GM19328 (cell line): Measurements from ENCODE around the gene NAP1L1.

Experiments used
- ATAC-seq: cut with Tn5 transposase; IDR thresholded peaks from one replicate; pipeline ENCODE4 v1.9.1; 2021; ENCODE audit warnings: mild to moderate bottlenecking, moderate library complexity; ENCODE audit not compliant: unreplicated experiment

NAP1L1 gene

DNA sequence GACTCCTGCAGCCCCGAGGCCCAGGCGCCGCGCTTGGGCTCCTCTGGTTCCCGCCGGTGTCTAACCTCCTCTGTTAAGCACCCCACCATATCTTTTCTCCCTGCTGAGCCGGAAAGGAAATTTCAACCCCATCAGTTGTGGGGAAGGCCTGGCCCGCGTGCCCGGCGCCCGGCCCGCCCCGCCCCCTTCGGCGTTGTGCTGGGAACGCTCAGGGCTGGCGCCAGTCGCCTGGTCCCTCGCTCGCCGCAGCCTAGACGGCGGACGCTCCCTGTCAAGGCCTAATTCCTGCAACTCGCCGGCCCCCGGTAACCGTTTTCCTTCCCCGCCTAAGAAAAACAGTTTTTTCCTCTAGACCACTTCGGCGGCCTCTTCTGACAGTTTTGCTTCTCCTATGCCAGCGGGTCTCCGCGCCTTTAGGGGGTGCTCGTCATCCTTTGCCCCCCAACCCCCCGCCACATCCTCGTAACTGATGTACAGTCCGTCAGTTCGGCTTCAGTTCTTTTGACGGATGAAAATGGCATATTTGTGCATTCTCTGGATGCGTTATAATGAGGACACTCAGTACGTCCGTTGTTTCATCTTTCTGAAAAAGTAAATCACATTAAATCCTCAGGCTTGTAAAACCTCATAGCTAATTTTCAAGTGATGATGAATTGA is 506 bp upstream of the NAP1L1 start:
- peak; percentile 48 for ATAC-seq

DNA sequence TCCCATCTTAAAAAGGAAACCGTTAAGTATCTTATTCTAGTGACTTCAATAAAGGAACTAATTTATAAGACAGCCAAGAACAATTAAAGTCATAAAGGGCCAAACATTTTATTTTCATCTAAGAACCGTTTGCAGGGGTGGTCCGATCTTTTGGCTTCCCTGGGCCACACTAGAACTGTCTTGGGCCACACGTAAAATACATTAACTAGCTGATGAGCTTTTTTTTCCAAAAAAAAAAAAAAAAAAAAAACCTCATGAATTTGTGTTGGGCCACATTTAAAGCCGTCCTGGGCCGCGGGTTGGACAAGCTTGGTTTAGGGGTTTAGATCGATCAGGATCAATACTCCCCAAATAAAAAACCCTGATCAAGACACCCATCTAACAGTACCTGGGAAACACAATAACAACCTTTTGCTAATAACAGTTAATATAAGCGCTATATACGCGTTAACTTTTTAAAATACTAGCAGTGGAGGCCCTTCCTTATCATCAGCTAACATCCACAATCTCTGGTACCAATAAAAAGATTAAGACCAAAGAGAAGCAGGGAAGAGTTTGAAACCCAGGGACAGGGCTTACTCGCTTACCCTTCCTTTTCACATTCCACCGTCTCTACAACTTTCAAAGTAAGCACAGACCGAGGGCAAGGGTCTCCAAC is 1.1 kb downstream of the NAP1L1 start:
- ATAC-seq = no peak

DNA sequence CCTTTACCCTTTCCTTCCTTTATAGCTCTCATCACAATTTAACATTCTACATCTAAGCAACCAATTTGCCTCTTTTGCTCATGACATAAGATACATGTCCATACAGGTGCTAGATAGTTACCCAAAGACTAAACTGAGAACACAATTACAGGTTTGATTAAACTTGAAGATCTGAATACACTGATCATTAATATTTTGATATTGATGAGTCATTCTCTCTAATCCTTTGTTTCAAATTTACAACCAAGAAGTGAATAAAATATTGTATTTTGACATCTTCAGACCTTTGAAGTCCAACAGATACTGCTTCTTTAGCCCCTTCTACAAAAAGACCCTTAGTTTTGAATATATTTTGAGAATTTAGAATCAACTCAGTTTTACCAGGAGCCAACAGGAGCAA is 2.6 kb downstream of the NAP1L1 start:
- ATAC-seq = no peak

DNA sequence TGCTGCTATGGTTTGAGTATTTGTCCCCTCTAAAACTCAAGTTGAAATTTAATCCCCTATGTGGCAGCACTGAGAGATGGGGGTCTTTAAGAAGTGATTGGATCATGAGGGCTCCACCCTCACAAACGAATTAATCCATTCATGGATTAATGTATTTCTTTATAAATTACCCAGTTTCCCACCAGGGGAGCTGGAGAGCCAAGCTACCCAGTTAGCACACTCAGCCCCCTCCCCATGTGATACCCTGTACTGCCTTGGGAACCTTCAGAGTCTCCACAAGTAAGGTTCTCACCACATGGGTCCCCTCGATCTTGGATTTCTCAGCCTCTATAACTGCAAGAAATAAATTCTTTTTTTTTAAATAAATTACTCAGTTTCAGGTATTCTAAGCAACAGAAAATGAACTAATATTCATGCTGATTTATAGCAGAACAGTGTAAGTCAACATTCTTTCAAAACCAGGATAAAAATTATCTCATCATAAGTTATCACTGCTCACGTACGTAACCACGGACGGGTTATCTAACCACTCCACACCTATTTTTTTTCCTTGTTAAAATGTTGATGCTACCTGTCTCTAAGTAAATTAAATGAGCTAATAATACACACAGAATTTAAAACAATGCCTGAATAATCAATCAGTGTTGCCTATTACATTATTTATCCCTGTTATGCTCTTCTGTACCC is 3.6 kb downstream of the NAP1L1 start:
- ATAC-seq = no peak

DNA sequence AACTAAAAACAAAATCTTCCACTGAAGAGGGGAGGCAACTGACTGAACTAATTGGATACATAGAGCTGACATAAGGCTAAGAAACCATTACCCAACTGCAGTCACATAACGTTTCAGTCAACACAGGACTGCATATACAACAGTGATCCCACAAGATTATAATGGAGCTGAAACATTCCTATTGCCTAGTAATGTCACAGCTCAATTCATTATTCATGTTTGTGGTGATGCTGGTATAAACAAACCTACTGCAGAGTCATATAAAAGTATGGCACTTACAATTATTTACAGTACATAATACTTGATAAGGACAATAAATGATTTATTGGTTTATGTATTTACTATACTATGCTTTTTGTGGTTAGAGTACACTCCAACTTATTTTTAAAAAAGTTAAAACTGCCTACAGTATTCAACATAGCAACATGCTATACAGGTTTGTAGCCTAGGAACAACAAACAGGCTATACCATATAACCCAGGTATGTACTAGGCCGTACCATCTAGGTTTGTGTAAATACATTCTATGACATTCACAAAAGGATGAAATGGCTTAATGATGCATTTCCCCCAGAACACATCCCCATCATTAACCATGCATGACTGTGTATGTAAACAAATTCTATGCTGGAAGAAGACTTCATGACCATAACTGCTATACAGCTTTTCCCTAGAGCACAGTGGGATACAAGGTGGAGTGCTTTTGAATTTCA is 4.3 kb downstream of the NAP1L1 start:
- no peak for ATAC-seq

DNA sequence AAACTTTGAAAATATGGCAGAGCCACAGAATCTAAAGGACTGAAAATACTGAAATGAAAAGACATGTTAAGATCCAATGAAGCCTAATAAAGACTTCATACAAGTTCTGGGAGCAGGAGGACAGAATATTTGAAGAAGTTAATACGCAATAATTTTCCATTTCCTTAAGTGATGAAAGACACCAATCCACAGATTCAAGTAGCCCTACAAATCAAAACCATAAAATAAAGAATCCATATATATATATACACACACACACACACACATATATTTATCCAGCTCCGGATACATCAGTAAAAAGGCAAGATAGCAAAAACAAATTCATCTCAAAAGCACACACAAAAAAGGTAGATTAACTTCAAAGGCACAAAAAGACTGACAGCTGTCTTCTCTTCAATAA is 5.7 kb downstream of the NAP1L1 start:
- ATAC-seq = no peak

DNA sequence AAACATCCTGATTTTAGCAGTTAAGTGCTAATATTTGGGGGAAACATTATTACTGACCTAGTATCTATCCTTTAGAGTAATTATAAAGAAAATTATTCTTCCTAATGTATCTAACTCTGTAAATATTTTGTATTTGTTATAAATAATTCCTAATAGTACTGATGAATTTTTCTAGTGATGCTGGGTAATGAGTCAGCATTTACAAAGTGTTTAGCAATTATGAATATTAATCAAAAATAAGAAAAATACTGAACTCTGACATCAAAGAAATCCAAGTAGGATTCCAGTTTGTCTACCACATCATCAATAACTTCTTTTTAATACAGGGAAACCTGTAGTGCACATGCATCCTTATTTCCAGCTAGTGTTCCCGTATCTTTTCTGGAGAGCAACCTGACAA is 9.0 kb downstream of the NAP1L1 start:
- ATAC-seq = no peak

DNA sequence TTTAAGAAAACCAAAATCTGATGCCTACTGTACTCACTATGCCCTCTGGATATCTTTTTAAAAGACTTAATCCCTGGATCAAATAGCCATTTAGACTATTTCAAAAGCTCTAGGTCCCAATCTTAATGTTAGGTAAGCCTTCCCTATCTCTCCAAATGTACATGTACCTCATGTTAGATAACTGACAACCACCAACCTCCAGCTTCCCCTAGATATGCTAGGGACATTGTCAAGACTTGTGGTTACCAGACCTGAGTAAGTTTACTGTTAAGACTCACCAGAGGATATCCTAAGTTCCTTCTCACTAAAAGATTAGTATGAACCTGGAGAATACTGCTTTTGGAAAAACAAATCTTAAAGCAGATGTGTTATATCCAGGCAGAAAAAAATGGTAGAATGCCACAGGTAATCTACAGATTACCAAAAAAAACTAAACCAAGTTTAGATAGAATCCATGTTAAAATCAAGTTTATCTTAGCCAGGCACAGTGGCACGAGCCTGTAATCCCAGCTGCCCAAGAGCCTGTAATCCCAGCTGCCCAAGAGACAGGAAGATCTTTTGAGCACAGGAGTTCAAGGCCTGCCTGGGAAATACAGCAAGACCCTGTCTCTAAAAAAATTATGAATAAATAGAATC is 9.7 kb downstream of the NAP1L1 start:
- no peak for ATAC-seq

DNA sequence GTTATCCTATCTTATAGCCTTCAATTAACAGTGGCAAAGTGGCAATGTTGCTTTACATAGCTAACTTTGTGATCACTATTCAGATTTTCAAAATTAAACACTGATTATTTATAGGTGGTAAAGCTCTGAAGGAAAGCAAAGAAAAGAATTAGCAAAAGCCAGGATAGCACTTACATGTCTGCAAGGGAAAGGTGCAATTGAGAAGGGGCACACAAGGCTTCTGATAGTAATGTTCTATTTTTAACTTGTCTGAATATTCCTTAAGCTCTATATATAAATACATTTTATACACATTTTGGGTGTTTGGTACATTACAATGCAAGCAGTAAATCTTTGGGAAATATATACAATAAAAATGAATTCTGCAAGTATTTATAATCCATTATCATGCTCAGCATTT is 10.9 kb downstream of the NAP1L1 start:
- ATAC-seq = no peak

DNA sequence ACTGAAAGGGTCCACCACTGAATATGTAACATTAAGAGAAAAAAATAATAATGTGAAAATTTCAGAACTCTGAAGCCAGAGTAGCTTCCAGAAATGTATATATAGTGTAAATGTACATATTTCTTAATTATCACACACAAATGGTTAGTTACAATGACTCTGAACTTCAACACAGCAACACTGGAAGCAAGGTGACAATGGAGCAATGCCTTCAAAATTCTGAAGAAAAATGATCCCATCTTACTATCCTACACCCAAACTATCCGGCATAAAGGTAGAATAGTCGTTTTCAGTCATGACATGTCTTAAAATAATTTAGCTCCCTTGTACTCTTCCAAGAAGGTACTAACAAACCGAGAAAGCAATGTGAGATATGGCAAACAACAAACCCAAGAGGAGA is 11.9 kb downstream of the NAP1L1 start:
- no peak for ATAC-seq

DNA sequence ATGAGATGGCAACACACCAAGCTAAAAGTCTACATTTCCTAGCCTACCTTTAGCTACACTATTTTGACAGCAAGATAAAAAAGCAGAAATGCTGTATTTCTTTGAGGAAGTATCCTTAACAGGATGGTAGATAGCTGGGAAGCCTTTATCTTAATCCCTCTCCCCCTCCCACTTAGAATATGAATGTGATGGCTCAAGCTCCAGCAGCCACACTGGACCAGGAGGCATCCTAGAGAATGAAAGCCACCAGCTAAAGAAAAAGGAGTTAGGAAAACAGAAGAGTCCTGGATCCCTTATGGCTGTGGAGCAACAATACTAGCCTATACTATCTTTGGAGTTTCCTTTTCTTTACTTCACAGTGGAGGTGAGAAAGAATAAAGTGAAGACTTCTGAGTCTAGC is 15.1 kb downstream of the NAP1L1 start:
- ATAC-seq = no peak

DNA sequence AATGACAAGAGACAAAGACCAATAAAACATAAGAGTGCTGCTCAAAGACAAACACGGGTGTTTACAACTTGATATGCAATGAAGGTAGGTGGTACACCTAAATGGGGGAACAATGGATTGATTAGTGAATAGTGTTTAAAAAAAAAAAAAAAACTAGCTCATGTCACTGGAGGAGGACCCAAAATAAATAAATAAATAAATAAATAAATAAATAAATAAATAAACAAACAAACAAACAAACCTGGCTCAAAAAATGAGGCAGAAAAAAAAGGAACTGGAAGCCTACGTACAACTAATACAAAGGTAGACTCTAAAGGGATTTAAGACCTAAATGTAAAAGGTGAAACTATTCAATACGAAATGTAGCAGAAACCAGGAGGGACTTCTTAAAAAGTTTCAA is 18.6 kb downstream of the NAP1L1 start:
- ATAC-seq = no peak

DNA sequence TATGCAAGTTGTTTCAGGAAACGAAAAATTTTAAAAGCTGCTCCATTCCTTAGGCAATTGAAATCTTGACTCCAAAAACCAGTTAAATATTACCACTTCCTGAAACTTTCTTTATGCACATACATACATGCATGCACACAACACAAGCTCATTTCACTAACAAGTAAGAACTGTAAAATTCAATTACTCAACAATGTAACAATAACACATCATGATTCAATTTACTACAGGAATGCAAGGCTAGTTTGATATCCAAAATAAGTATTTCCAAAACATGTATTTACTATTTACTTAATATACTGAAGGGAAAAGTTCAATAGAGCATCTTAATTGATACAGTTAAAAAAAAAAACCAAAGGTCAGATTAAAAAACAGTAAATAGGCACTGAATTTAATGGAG is 19.6 kb downstream of the NAP1L1 start:
- no peak for ATAC-seq

DNA sequence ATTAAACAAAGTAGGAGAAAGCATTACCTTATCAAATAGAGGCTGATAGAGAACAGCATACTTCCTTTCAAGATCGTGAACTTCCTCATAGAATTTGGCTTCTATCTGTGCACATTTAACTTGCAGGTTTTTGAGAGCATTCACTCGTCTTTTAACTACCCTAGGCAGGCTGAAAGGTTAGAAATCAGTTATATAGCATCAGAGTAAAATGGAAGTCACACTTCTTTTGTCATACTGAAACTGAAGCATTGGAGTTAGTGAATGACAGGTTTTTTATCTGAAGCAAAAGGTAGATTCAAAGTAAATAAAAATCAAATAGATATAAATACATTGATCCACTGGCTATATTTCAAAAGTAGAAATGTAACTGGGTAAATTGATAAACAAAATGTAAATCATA is 24.4 kb downstream of the NAP1L1 start:
- ATAC-seq = no peak

DNA sequence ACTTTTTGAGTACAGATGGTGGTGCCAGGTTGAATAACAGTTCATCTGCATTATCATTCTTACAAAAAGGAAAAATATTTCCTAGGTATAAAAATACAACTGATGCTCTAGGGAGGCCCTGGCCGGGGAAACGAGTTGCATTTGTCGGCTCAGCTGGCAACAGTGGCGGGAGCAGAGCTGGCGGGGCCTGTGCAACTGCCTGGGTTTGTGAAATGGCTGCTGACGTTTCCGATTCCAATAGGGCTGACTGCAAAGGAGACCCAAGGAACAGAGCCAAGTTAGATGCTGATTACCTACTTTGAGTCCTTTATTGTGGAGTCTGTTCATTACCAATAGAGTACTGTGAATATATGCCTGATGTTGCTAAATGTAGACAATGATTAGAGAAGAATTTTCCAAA is 27.2 kb downstream of the NAP1L1 start:
- no peak for ATAC-seq

DNA sequence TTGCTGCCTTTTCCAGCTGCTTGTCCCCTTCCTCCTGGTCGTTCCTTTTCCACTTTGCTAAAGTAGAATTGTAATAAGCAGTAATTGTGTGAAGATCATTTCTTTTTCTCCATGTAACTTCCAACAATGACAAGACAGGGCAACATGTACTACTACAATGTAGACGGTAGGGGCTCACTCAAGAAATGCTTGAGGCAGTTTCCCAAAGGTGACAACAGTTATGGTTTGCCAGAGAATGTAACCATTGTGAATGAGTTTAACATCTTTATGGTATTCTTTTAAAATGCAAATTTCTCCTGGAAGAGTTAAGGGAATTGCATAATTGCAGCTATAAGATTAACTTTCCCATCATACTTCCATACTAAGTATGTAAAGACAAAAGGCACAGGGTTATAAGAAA is 29.1 kb downstream of the NAP1L1 start:
- no peak for ATAC-seq

DNA sequence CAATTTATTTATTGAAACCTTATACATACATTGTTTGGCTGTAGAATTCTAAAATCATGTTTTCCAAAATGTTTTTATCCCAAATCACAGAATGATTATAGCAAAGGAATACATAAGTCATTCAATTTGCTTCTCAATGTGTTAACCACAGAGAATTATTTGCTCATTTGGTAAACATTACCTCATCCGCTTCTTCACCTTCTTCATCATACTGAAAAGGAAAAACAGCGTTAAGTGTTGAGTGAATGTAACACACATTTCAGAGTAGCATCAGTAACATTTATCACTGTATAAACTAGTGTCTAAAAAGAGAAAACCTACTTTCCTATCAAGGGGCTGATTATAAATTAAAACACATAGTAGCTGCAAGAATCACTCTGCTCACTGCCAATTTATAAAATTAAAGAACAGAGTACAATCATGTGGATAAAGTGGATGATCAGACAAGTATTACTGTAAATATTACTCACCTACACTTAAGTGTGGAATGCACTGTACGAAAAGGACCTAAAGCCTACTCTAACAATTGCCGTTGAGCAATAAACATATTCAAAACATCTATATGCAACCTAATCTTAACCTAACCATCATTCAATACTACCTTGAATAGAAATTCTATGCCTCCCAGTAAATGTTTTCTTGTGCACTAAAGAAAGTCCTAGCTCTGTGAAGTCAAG is 34.8 kb downstream of the NAP1L1 start:
- ATAC-seq = no peak

DNA sequence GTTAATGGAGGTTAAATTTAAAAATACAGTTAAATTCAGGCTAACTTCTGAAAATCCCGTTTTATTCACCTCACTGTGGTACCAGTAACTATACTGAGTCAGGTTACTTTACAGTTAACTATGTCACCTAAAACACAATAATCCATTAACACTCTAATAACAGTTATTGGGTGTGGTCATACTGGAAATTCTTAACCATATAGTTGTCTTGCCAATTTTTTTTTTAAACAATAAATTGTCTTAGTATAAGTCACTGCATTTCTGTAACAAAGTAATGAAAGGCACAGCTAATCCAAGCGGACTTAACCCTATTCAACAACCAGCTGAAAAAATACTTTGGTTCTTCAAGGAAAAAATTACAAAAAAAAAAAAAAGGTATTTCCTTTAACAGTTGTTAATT is 36.7 kb downstream of the NAP1L1 start:
- ATAC-seq = no peak

DNA sequence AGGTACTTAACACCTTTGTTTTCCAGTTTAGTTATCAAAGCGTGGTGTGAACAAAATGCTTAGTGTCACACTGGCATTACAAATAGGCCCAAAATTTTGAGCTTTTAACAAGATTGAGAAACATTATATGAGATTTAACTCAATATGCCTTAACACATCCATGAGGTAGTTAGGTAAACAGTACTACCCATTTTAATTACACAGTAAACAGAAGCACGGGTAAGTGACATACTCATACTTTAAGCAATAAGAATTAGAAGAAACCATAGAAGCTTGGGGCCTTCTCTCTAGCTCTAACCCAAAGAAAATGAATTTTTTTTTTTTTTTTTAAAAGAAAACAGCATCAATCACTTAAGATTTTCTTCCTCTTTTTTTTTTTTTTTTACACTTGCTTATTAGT is 37.4 kb downstream of the NAP1L1 start:
- ATAC-seq = no peak

DNA sequence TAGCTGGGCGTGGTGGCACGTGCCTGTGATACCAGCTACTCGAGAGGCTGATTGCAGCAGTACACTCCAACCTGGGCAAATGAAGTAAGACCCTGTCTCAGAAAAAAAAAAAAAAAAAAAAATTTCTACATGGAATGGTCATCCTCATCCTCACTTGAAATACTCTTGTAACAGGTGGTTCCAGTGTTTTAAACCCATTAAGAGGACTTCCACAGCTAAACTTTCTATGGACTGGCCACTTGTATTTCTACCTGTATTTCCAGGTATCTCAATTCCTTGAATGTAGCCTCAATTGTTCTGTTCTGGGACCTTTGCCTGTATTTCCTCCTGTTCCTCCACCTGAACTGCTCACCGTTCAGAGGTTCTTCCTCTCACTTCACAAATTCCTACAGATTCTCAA is 41.1 kb downstream of the NAP1L1 start:
- no peak for ATAC-seq

DNA sequence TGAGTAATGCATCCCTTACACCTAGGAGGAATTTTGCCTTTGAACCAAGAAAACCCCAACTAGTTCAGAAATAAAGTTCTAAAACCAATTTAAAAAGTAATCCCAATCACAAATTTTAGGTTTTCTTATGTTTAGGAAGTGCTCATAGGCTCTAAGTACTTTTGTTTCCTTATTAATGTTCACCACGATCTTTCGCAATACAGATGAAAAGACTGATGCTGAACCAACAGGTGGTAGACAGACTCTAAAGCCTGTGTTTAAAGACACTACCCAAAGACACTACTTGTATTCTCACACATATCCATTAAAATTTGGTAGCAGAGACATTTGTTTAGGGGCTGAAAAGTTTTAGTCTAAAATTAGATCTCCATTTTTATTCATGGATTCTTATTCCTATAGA is 42.3 kb downstream of the NAP1L1 start:
- ATAC-seq = no peak
